Stimulated activated CD8-positive, alpha-beta memory T cell treated with anti-CD3 and anti-CD28 coated beads, Interleukin-4, amount 100 ng/mL, for 4 hours (primary cell): ENCODE results near the gene LMO3.

Source experiments
- DNase-seq, 2 donors: peaks; one replicate each; pipeline ENCODE4 v3.0.0-alpha.2; 2020; ENCODE audit warnings: low read depth in 2 of 2, low spot score in 1 of 2

The LMO3 gene

DNA sequence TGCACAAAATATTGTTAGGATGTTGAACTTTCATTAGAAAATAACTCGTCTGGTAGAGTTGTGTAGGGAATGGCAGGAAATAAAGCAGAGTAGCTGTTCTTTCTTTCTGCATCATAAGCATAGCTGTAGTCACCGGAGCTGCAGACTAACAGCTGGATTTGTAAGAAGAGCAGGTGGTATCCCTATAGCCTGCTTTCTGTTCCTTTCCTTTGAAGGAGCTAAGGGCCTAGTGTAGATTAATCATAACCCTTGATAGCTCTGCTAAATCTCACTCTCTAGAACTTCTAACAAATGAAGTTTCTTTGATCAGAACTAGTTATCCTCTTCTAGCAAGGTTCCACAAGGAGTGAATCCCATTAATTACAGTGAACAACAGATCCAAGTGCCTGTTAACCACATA, 3.5 kb downstream of the LMO3 start:
- DNase-seq = no peak

GRCh38 chr12:16600525-16600924, 5.4 kb downstream of the LMO3 start:
- no peak for DNase-seq

DNA sequence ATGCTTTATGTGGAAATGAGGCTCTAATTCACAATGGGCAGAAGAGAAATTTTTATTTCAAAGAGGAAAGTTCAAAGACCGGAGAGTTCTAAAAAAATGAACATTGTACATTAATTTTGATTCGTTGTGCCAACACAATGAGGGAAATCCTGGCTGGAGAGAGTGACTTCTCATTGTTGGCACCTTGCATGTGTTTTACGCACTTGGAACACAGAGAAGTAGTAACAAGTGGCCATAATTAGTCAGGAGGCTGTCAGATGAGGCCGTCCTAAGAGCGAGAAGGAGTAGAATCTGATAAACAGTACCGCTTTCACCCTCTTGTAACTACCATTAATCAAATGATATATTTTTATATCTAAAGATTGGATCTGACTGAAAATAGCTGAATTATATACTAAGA, 6.9 kb downstream of the LMO3 start:
- DNase-seq = no peak

- no peak for DNase-seq
Observed at GRCh38 chr12:16594797-16595196, 11.2 kb downstream of the LMO3 start.

GRCh38 chr12:16593546-16593945, 12.4 kb downstream of the LMO3 start:
- no peak for DNase-seq

- no peak for DNase-seq
Observed at GRCh38 chr12:16590645-16591044, 15.3 kb downstream of the LMO3 start.

DNA sequence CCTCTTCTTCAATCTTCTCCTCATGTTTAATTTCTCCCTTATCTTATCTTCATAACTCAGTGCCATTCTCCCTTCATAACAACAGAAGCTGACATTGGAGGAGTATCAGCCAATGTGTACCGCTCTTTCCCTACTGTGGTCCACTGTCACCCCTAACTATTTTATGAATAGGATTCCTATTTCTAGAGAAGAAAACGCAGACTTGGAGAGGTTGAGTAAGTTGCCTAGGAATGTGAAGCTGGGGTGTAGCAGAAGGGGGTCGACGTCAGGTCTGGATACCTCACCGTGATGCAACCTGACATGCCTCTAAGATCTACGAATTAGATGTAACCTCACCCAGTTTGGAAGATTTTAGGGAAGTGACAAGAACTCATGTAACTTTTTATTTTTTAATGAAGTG, 17.1 kb downstream of the LMO3 start:
- no peak for DNase-seq

- DNase-seq = no peak
Observed at GRCh38 chr12:16587514-16587913, 18.4 kb downstream of the LMO3 start.

- no peak for DNase-seq
Observed at GRCh38 chr12:16587110-16587453, 18.9 kb downstream of the LMO3 start.

GRCh38 chr12:16586350-16587109, 19.4 kb downstream of the LMO3 start:
- DNase-seq = no peak

- no peak for DNase-seq
Observed at GRCh38 chr12:16585781-16586180, 20.2 kb downstream of the LMO3 start.

DNA sequence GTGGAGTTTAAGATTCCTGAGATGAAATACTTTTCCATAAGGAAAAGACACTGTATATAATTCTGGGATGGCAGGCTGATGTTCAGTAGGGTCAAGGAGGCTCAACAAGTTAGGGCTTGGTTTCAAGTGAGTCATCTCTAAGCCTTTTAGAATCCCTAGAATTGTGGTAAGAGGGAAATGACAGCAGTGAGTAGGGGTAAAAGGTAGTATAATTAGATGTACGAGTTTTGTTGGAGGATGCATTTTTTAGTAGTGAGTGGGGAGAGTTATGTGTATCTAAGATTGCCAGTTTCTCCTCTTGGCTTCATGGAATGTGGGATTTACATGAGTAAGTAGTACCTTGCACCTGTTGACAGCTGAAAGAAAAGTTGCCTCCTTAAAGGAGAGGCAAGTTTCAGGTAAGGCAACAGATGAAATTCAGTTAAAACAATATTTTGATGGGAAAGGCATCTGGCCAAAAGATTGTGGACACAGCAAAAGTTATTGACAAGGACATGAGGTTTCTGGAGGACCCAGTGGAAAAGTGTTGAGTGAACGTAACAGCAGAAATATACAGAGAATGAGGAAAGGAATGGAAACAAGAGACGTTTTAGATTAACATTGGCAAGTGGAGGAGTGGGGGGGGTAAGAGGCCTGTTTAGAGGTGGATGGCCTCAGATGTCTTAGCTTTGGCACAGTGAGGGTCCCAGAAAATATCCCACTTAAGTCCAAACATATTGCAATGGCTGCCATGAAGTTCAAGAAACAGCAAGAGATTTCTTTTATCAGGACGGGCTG, 21.8 kb downstream of the LMO3 start:
- no peak for DNase-seq

DNA sequence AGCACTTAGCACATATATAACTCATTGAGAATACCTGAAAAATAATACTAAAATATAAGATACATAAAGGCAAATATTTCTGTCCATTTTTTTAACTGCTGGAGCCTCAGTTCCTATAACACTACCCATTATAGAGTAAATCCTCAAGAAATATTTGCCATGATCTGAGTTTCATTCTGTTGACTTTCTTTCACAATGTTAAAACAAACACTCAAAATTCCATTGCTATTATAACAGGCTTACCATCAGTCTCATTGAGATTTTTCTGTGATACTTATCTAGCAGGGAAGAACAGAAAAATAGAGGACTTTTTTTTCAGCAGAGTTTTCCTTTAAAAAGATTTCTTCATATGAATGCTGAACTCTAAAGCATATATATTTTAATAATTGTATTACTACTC, 24.5 kb downstream of the LMO3 start:
- no peak for DNase-seq

GRCh38 chr12:16579041-16579440, 26.9 kb downstream of the LMO3 start:
- no peak for DNase-seq

- no peak for DNase-seq
Observed at GRCh38 chr12:16573398-16574077, 32.4 kb downstream of the LMO3 start.

GRCh38 chr12:16568873-16569272, 37.1 kb downstream of the LMO3 start:
- no peak for DNase-seq

DNA sequence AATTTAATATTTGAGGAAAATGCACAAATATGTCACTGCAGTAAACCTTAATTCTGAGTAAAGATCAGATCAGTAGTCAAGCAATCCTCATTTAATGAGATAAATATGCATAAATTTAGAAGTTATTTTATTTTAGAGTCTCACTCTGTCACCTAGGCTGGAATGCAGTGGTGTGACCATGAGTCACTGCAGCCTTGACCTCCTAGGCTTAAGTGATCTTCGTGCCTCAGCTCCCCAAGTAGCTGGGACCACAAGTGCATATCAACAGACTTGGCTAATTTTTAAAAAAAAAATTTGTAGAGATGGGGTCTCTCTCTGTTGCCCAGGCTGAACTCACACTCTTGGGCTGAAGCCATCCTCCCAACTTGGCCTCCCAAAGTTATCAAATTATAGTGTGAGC, 41.3 kb downstream of the LMO3 start:
- no peak for DNase-seq

- DNase-seq = no peak
Observed at GRCh38 chr12:16563504-16563903, 42.5 kb downstream of the LMO3 start.

- DNase-seq = no peak
Observed at GRCh38 chr12:16562921-16563320, 43.0 kb downstream of the LMO3 start.

- no peak for DNase-seq
Observed at GRCh38 chr12:16562435-16562834, 43.5 kb downstream of the LMO3 start.

GRCh38 chr12:16560273-16560672, 45.7 kb downstream of the LMO3 start:
- DNase-seq = no peak

DNA sequence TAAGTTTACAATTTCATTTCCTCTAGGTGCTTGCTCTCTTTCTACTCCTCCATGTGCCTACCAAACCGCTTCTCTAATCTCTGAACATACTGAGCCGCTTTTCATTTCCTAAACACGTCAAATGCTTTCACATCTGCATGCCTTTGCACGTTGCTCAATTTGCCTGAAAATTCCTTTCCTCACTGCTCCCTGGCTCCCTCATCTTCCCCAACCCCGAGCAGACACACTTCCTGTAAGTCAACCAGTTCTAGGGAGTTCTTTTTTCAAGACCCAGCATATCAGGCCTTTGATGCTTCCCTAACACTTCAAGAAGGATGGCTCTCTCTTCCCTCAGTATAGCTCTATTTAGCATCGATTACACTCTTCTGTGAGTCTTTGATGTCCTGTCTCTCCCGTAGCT, 50.3 kb downstream of the LMO3 start:
- no peak for DNase-seq
